Activated naive CD4-positive, alpha-beta T cell treated with Interleukin-2 at 50 U/mL for 16 hours (primary cell): ENCODE results near the gene SFMBT1.
"Not testable (repeated sequence)": the region's sequence is repeated elsewhere in the genome, so short reads cannot be mapped to it uniquely, and the experiment has no call there.

Experiments used
- DNase-seq: peaks from one replicate; pipeline ENCODE4 v3.0.0-alpha.2; 2020

Gene SFMBT1

GRCh38 chr3:53073553-53074365, 27.9 kb upstream of the SFMBT1 start:
- DNase-seq = no peak

GRCh38 chr3:53072653-53073552, 27.0 kb upstream of the SFMBT1 start:
- DNase-seq = peak; percentile 88

- no peak for DNase-seq
These were observed 26.1 kb upstream of the SFMBT1 start for GRCh38 chr3:53071882-53072431.

GRCh38 chr3:53069422-53070068, 23.7 kb upstream of the SFMBT1 start:
- no peak for DNase-seq

- DNase-seq = no peak
These were observed 22.3 kb upstream of the SFMBT1 start for GRCh38 chr3:53068176-53068575.

- DNase-seq = no peak
These were observed 21.7 kb upstream of the SFMBT1 start for GRCh38 chr3:53067567-53067966.

- no peak for DNase-seq
These were observed 20.1 kb upstream of the SFMBT1 start for GRCh38 chr3:53065841-53066480.

GRCh38 chr3:53062905-53063304, 17.0 kb upstream of the SFMBT1 start:
- no peak for DNase-seq

- DNase-seq = no peak
These were observed 10.6 kb upstream of the SFMBT1 start for GRCh38 chr3:53056442-53056841.

- DNase-seq = not testable (repeated sequence)
These were observed 8.4 kb upstream of the SFMBT1 start for GRCh38 chr3:53054233-53054632.

GRCh38 chr3:53051929-53052328, 6.1 kb upstream of the SFMBT1 start:
- no peak for DNase-seq

GRCh38 chr3:53049987-53050386, 4.1 kb upstream of the SFMBT1 start:
- no peak for DNase-seq

- peak; percentile 62 for DNase-seq
These were observed 598 bp upstream of the SFMBT1 start for GRCh38 chr3:53046171-53047170.

GRCh38 chr3:53044711-53045517, 959 bp downstream of the SFMBT1 start:
- DNase-seq = peak; percentile 62

GRCh38 chr3:53044371-53044710, 1.5 kb downstream of the SFMBT1 start:
- DNase-seq = no peak

- no peak for DNase-seq
These were observed 2.1 kb downstream of the SFMBT1 start for GRCh38 chr3:53043738-53044137.

GRCh38 chr3:53042651-53043050, 3.2 kb downstream of the SFMBT1 start:
- DNase-seq = no peak

GRCh38 chr3:53040351-53040820, 5.5 kb downstream of the SFMBT1 start:
- DNase-seq = no peak

- DNase-seq = no peak
These were observed 6.5 kb downstream of the SFMBT1 start for GRCh38 chr3:53039376-53039752.

- no peak for DNase-seq
These were observed 7.0 kb downstream of the SFMBT1 start for GRCh38 chr3:53038679-53039375.
